Erythroblast (primary cell): ENCODE data around the gene ZNF578.
"Not testable (repeated sequence)": the region's sequence is repeated elsewhere in the genome, so short reads cannot be mapped to it uniquely, and the experiment has no call there.

Source experiments
- DNase-seq, 2 experiments: peaks; one replicate each; lab custom pipeline; 2025; lab: John Stamatoyannopoulos, UW
- GATA1 ChIP-seq: IDR thresholded peaks from 2 replicates; pipeline ENCODE4 v1.6.1; 2011; ENCODE audit warnings: low read depth, mild to moderate bottlenecking, control low read depth, low read length, moderate library complexity
- POLR2A ChIP-seq: IDR thresholded peaks from 2 replicates; pipeline ENCODE4 v1.6.1; 2011; ENCODE audit warnings: mild to moderate bottlenecking, low read length

Gene ZNF578

DNA sequence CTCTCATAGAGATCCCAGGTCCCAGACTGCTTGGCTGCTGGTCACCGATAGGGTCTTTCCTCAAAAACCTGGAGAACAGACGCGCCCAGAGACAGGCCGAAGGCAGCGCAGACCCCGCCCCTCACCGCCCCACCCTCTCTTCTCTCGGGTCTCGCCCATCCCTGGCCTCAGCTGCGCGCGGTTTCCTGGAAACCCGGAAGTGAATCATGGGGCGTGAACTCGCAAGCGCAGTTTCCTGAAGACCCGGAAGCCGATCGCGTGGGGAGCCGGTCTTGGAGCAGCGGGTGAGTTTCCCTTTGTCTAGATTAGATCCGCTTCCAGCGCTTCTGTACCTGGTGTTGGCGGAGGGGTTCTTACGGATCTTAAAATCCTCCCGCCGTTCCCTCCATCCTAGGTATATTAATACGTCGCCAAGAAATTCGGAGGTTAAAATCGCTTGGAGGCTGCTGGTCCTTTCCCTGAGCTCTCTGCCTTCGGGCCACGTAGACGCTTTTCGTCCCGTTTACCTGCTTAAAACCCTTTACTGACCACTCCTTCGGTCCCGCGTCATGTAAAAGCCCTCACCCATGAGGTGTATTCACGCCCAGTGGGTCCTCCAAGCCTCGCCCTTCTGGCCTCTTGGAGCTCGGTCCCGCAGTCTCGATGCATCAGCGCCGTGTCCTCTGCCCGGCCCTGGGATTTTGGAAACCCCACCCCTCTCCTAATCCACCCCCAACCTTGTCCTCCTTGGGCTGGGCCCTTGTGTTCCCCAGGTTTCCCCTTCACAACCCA, at the start of gene ZNF578:
Gene ZNF578 (plus strand): TSS at position 230 of the 771 bp plus-strand sequence. CDS start 48,293 bp downstream, outside the sequence.
- TF ChIP-seq POLR2A (no peak), GATA1 (no peak)

DNA sequence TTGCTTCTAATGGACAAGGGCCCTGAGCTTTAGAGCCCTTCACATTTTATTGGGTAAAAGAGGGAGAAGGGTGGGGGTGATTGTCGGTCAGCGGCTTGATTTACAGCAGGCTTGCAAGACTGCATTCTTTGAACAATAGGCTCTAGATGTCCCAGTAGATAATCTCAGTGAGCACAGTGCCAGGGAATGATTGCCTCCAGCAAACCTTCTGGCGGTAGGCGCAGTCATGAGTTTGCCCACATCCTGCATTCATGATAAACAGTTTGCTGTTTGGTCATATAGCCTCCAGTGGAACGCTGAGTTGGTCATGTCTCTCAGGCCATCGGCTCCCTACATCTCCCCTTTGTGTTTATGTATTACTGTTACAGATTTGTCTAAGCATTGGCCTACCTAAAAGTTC, 43.1 kb upstream of the ZNF578 start:
- TF ChIP-seq GATA1: no peak
- no peak for DNase-seq

More for the DNA sequence above, at the start of gene ZNF578:
- DNase-seq: peak in 1 of 2 experiments; percentile 31

DNA sequence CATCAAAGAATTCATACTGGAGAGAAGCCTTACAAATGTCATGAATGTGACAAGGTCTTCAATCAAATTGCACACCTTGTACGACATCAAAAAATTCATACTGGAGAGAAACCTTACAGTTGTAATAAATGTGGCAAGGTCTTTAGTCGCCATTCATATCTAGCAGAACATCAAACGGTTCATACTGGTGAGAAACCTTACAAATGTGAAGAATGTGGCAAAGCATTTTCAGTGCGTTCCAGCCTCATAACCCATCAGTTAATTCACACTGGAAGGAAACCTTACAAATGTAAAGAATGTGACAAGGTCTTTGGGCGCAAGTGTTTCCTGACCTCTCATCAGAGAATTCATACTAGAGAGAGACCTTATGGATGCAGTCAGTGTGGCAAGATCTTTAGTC, 37.6 kb upstream of the ZNF578 start:
- TF ChIP-seq GATA1 (no peak), POLR2A (no peak)
- no peak for DNase-seq

GRCh38 chr19:52428937-52429336, 24.4 kb upstream of the ZNF578 start, which contains the start of gene ZNF534:
TSS of gene ZNF534 (plus strand) at chr19:52429148. CDS start at chr19:52431475, 2,327 bp downstream.
- TF ChIP-seq GATA1 (no peak), POLR2A (no peak)

DNA sequence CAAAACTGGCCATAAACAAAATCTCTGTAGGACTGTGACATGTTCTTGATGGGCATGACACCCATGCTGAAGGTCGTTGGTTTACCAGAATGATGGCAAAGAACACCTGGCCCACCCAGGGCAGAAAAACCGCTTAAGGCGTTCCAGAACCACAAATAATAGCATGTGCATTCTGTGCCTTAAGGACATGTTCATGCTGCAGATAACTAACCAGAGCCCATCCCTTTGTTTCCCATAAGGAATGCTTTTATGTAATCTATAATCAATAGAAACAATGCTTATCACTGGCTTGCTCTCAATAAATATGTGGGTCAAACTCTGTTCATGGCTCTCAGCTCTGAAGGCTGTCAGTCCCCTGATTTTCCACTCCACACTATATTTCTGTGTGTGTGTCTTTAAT, 11.2 kb upstream of the ZNF578 start:
- DNase-seq: no peak
- TF ChIP-seq POLR2A (no peak), GATA1 (no peak)

More at GRCh38 chr19:52428937-52429336, 24.4 kb upstream of the ZNF578 start, which contains the start of gene ZNF534:
- no peak for DNase-seq

DNA sequence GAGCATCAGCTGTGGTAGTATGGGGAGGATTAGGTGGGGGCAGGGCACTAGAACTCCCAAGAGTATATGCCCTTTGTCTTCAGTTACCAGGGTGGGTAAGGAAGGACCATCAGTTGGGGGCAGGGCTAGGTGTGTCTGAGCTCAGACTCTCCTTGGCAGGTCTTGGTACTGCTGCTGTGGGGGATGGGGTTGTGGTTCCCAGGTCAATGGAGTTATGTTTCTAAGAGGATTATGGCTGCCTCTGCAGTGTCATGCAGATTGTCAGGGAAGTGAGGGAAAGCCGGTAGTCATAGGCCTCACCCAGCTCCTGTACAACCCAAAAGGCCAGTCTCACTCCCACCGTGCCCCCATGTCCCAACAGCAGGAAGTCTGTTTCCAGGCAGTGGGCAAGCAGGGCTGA, 8.8 kb upstream of the ZNF578 start:
- TF ChIP-seq POLR2A (no peak), GATA1 (no peak)
- no peak for DNase-seq

DNA sequence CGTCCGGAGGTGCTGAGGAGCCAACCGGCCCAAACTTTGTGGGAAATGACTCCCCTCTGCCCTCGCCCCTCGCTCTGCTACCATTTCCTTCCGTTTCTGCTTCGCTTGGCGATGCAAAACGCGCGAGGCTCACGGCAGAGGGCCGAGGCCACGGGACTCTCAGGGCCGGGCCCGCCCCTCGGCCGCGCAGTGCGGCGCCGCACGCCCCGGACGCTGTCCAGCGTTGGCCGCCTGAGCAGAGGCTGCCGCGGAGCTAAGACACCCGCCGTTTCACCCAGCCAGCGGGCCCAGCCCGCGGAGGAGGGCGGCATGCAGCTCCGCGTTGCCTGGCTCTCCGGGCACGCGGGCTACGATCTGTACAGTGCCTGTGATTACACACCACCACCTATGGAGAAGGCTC, 2.1 kb upstream of the ZNF578 start:
- no peak for DNase-seq
- TF ChIP-seq GATA1 (no peak), POLR2A (no peak)

DNA sequence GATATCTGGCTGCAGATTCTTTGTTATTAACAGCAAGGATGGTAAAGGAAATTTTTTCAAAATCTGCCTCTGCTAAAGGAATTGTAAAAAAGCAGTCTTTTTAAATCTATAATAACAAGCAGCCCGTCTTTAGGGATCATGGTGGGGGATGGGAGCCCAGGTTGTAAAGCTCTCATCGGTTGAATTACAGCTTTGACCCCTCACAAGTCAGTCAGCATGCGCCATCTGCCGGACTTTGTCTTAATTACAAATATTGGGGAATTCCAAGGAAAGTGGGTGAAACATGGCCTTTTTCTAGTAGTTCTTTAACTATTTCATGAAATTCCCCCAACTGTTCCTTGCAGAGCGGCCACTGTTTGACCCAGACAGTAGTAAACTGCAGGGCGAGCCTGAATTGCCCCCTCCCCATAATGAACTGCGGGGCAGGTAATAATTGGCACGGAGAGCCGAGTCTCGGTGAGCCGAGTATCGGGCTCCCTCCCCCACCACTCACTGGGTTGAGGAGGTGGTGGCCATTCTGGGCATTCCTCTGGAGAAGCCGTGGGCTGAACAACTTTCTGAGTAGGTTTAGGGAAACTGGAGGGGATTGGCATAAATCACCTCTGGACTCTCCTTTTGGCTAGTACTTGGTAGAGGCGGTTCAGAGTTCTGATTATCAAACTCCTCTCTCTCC, 11.6 kb downstream of the ZNF578 start:
- DNase-seq: no peak
- TF ChIP-seq POLR2A (no peak), GATA1 (no peak)

DNA sequence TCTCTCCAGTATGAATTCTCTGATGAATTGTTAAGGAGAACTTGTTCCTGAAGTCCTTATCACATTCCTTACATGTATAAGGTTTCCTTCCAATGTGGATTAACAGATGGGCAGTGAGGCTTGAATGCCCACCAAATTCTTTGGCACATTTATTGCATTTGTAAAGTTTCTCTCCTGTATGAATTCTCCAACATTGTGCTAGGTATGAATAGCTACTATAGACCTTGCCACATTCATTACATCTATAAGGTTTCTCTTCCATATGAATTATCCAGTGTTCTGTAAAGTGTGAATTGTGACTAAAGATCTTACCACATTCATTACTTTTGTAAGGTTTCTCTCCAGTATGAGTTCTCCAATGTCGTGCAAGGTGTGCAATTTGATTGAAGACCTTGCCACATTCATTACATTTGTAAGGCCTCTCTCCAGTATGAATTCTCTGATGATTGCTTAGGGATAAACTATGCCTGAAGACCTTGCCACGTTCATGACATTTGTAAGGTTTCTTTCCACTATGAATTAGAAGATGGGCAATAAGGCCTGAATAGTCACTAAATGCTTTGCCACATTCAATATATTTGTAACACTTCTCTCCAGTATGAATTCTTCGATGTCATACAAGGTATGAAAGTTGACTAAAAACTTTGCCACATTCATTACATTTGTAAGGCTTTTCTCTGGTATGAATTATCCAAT, 20.4 kb downstream of the ZNF578 start:
- no peak for DNase-seq
- TF ChIP-seq GATA1 (no peak), POLR2A (no peak)

- no peak for DNase-seq
Observed at GRCh38 chr19:52474351-52475127, 21.2 kb downstream of the ZNF578 start.

DNA sequence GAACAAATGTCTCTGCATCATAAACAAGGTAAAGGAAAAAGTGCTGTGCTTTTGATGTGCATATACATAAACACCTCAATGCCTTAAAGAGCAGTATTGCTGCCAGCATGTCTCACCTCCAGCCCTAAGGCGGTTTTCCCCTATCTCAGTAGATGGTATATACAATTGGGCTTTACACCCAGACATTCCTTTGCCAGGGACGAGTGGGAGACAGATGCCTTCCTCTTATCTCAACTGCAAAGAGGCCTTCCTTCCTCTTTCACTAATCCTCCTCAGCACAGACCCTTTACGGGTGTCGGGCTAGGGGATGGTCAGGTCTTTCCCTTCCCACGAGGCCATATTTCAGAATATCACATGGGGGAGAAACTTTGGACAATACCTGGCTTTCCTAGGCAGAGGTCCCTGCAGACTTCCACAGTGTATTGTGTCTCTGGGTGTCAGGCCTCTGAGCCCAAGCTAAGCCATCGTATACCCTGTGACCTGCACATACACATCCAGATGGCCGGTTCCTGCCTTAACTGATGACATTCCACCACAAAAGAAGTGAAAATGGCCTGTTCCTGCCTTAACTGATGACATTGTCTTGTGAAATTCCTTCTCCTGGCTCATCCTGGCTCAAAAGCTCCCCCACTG, 30.9 kb downstream of the ZNF578 start:
- not testable (repeated sequence) for DNase-seq

More at GRCh38 chr19:52474351-52475127, 21.2 kb downstream of the ZNF578 start:
- TF ChIP-seq POLR2A (no peak), GATA1 (no peak)

- DNase-seq: not testable (repeated sequence)
Observed at GRCh38 chr19:52485064-52485463, 31.7 kb downstream of the ZNF578 start.

DNA sequence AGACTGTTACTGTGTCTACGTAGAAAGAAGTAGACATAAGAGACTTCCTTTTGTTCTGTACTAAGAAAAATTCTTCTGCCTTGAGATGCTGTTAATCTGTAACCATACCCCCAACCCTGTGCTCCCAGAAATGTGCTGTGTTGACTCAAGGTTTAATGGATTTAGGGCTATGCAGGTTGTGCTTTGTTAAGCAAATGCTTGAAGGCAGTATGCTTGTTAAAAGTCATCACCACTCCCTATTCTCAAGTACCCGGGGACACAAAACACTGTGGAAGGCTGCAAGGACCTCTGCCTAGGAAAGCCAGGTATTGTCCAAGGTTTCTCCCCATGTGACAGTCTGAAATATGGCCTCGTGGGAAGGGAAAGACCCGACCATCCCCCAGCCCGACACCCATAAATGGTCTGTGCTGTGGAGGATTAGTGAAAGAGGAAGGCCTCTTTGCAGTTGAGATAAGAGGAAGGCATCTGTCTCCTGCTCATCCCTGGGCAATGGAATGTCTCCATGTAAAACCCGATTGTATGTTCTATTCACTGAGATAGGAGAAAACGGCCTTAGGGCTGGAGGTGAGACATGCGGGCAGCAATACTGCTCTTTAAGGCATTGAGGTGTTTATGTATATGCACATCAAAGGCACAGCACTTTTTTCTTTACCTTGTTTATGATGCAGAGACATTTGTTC, 32.3 kb downstream of the ZNF578 start:
- not testable (repeated sequence) for DNase-seq
